NT2/D1 (cell line): Measurements from ENCODE around the gene NSD2.

Experiments used
- DNase-seq: peaks from one replicate; pipeline ENCODE4 v3.0.0-alpha.2; 2011; ENCODE audit warnings: low read depth, low spot score
- H3K27me3 ChIP-seq: 2 replicates; pipeline ENCODE4 v1.6.0; 2011; ENCODE audit warnings: mild to moderate bottlenecking; ENCODE audit not compliant: insufficient read length, insufficient read depth
- H3K36me3 ChIP-seq: 2 replicates; pipeline ENCODE4 v1.6.1; 2011; ENCODE audit warnings: mild to moderate bottlenecking, low read length, mixed read lengths; ENCODE audit not compliant: insufficient read depth, insufficient read length
- H3K4me1 ChIP-seq: 2 replicates; pipeline ENCODE4 v1.5.1; 2011; ENCODE audit not compliant: insufficient read depth, insufficient read length
- H3K4me3 ChIP-seq: 2 replicates; pipeline ENCODE4 v1.5.1; 2011; ENCODE audit warnings: low read depth; ENCODE audit not compliant: insufficient read length
- H3K9ac ChIP-seq: 2 replicates; pipeline ENCODE4 v1.6.0; 2011; ENCODE audit warnings: low read depth; ENCODE audit not compliant: insufficient read length
- H3K9me3 ChIP-seq: 2 replicates; pipeline ENCODE4 v1.5.1; 2011; ENCODE audit warnings: mild to moderate bottlenecking, low read length; ENCODE audit not compliant: insufficient read depth
- SUZ12 ChIP-seq: IDR thresholded peaks from 2 replicates; pipeline ENCODE4 v1.6.1; 2011; ENCODE audit not compliant: insufficient read length, insufficient read depth; ENCODE audit errors: extremely low read depth
- YY1 ChIP-seq: IDR thresholded peaks from 2 replicates; pipeline ENCODE4 v1.6.1; 2011; ENCODE audit not compliant: insufficient read length, insufficient read depth
- ZNF274 ChIP-seq: IDR thresholded peaks from 2 replicates; pipeline ENCODE4 v1.6.1; 2011; ENCODE audit warnings: mild to moderate bottlenecking, low read depth, low read length

NSD2 gene

DNA sequence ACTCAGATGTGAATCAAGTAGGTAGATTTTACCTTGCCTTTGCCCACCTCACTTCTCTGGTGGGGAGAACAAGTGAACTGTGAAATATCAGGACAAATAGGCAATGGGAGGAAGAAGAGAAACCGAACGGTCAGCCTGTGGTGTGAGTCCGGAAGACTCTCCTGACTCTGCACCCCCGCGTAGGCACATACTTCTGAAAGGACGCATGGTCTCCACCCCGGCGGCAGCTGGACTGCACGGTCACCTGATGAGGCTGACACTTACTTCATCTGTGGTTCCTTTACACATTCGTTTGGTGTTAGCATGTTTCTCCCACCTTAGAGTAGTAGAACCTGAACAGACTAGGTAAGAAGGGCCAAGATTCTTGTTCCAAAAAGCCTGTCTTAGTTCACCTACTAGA lies 79.2 kb downstream of the NSD2 start:
- Histone ChIP-seq H3K27me3 (no peaks in the 10 kb centered on the region), H3K4me3 (no peak overlapping the region), H3K9ac (no peak overlapping the region), H3K9me3 (no peaks in the 10 kb centered on the region), H3K4me1 (peaks cover 3% of the 10 kb centered on the region), H3K36me3 (peaks cover 59% of the 10 kb centered on the region)
- TF ChIP-seq SUZ12 (no peak), YY1 (no peak), ZNF274 (no peak)
- no peak for DNase-seq

DNA sequence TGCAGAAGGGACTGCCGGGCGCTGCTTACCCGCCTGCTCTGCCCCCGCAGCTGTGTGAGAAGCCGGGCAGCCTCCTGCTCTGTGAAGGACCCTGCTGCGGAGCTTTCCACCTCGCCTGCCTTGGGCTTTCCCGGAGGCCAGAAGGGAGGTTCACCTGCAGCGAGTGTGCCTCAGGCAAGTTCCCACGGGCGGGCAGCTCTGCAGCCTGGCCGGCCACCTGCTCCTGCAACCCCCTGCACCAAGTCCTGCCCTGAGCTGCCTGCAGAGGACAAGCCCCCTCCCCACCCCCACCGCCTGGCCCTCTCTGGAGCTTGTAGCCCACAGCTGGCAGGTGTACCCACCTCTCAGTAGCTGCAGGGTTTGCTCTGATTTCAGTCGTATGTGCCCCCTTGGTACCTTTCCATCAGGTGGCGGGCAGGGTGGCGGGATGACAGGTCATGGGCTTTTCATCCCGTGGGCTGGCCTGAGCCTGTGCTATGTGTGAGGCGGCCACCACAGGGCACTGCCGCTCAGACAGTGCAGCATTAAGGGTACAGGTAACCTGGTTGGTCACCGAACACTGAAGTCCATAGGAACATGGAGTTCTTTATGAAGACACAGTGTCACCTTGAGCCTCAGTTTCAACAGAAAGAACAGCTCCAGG lies 81.0 kb downstream of the NSD2 start:
- H3K9me3 ChIP-seq: no peaks in the 10 kb centered on the region
- no peak overlapping the region for H3K4me3 ChIP-seq
- H3K36me3 ChIP-seq: peaks cover 76% of the 10 kb centered on the region
- no peak overlapping the region for H3K9ac ChIP-seq
- no peaks in the 10 kb centered on the region for H3K4me1 ChIP-seq
- TF ChIP-seq YY1: no peak
- no peak for TF ChIP-seq SUZ12
- no peak for TF ChIP-seq ZNF274
- DNase-seq: no peak
- H3K27me3 ChIP-seq: no peaks in the 10 kb centered on the region

- no peak overlapping the region for H3K9ac ChIP-seq
- no peaks in the 10 kb centered on the region for H3K4me1 ChIP-seq
- TF ChIP-seq SUZ12 (no peak), ZNF274 (no peak), YY1 (no peak)
- no peak for DNase-seq
- peaks cover 82% of the 10 kb centered on the region for H3K36me3 ChIP-seq
- H3K4me3 ChIP-seq: no peak overlapping the region
- no peaks in the 10 kb centered on the region for H3K27me3 ChIP-seq
- H3K9me3 ChIP-seq: no peaks in the 10 kb centered on the region
Observed at GRCh38 chr4:1952719-1953118, 81.5 kb downstream of the NSD2 start.

GRCh38 chr4:1953335-1953734 lies 82.1 kb downstream of the NSD2 start:
- no peak for DNase-seq
- H3K27me3 ChIP-seq: no peaks in the 10 kb centered on the region
- H3K4me3 ChIP-seq: no peak overlapping the region
- peaks cover 86% of the 10 kb centered on the region for H3K36me3 ChIP-seq
- no peaks in the 10 kb centered on the region for H3K9me3 ChIP-seq
- no peak overlapping the region for H3K9ac ChIP-seq
- TF ChIP-seq SUZ12: no peak
- TF ChIP-seq YY1: no peak
- TF ChIP-seq ZNF274: no peak
- H3K4me1 ChIP-seq: no peaks in the 10 kb centered on the region

GRCh38 chr4:1956631-1957030 lies 85.4 kb downstream of the NSD2 start:
- no peaks in the 10 kb centered on the region for H3K4me1 ChIP-seq
- H3K36me3 ChIP-seq: peaks cover 93% of the 10 kb centered on the region
- TF ChIP-seq SUZ12 (no peak), YY1 (no peak), ZNF274 (no peak)

DNA sequence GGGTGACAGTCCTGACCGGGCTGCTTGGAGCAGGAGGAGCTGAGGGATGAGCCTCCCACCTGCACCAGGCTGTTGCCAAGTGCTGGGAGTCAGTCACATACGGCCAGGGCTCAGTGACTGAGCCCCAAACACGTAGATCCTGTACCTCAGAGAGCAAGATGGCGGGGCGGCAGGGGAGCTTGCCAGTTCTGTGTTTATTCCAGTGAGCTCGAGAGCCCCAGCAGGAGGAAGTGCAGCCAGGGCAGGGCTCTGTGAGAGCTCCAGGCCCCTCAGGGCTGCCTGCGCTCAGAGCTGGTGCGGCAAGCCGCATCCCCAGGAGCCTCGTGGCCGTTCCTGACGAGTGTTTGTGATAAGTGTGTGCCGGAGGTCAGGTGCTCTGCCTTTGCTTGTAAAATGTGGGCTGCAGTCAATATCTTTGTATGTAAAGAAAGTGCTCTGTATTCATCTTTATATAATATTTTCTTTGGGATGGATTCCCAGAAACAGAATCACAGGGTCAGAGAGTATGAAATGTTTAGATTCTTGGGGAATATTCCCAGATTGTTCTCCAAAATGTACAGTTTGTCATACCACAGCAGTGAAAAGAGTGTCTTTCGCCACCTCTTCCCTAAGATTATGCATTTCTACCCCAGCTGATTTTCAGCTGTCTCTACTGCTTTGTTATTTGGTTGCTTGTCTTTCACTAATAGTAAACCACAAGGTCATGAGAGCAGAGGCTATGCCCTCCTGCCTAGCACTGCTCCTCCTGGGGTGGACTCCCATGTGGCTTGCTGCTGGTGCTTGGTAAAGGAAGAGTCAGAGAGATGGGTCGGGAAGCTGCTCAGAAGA lies 87.3 kb downstream of the NSD2 start:
- Histone ChIP-seq H3K9ac (no peak overlapping the region), H3K36me3 (peaks cover 92% of the 10 kb centered on the region), H3K27me3 (no peaks in the 10 kb centered on the region), H3K4me3 (no peak overlapping the region), H3K9me3 (no peaks in the 10 kb centered on the region), H3K4me1 (no peaks in the 10 kb centered on the region)
- no peak for TF ChIP-seq ZNF274
- no peak for TF ChIP-seq YY1
- no peak for TF ChIP-seq SUZ12
- no peak for DNase-seq

More at GRCh38 chr4:1956631-1957030, 85.4 kb downstream of the NSD2 start:
- H3K9ac ChIP-seq: no peak overlapping the region
- H3K4me3 ChIP-seq: no peak overlapping the region
- DNase-seq: no peak
- no peaks in the 10 kb centered on the region for H3K9me3 ChIP-seq
- H3K27me3 ChIP-seq: no peaks in the 10 kb centered on the region

DNA sequence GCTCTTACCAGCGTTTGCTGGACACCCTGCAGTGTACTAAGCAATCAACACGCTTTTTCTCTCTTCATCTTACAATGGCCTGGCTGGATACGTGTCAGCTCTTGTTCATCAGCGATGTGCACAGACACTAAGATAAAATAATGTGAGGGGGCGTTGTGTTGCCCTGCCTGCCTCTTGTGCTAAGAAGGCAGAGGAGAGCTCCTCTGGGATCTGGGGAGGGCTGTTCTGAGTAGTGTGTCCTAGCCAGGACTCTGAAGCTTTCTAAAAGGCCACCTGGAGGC lies 87.9 kb downstream of the NSD2 start:
- TF ChIP-seq SUZ12 (no peak), ZNF274 (no peak), YY1 (no peak)
- Histone ChIP-seq H3K36me3 (peaks cover 97% of the 10 kb centered on the region), H3K9me3 (no peaks in the 10 kb centered on the region)

More for the DNA sequence above, 87.9 kb downstream of the NSD2 start:
- Histone ChIP-seq H3K4me1 (no peaks in the 10 kb centered on the region), H3K27me3 (no peaks in the 10 kb centered on the region), H3K9ac (no peak overlapping the region), H3K4me3 (no peak overlapping the region)
- DNase-seq: no peak
